GM12878 (cell line): ENCODE data around the gene UROC1. TPM values are rescaled to one million over a fixed set of nuclear protein-coding genes. Genes with fewer than 3 reads are reported as not detected.

ENCODE experiments used
- ATAC-seq: fragments of 200-7000 bp; cut with Tn5 transposase; 3 replicates; pipeline ENCODE4 v1.9.1; 2020; ENCODE audit warnings: mild to moderate bottlenecking, moderate library complexity
- BruUV-seq: library from RNA; stranded (reverse); fragments of 400-500 nt; replicated peaks from 2 replicates; lab custom pipeline; 2021; lab: Mats Ljungman, UMichigan
- CTCF ChIA-PET: fragments of 300-600 bp; sonication (Branson Sonifier 250); formaldehyde crosslinking; extraction: SDS; loops from one replicate; lab custom pipeline; 2021; ENCODE audit warnings: inconsistent platforms; lab: Yijun Ruan, JAX
- POLR2A ChIA-PET: fragments of 350-600 bp; formaldehyde crosslinking; extraction: SDS; loops from one replicate; lab custom pipeline; 2021; ENCODE audit warnings: inconsistent platforms; lab: Charles Lee
- RAD21 ChIA-PET: fragments of 300-600 bp; sonication (Branson Sonifier 250); formaldehyde crosslinking; loops from one replicate; lab custom pipeline; 2023; ENCODE audit warnings: antibody characterized with exemption; ENCODE audit not compliant: unreplicated experiment; lab: Charles Lee
- SMC1A ChIA-PET: fragments of 300-600 bp; sonication (Branson Sonifier 250); formaldehyde crosslinking; loops from one replicate; lab custom pipeline; 2023; ENCODE audit not compliant: unreplicated experiment, uncharacterized antibody; lab: Charles Lee
- DNase-seq: peaks from one replicate; pipeline ENCODE4 v3.0.0-alpha.2; 2011; ENCODE audit warnings: low read depth, low spot score
- FAIRE-seq: peaks from 3 replicates; lab custom pipeline; 2011; peaks lifted over from hg19 to GRCh38; lab: Jason Lieb, UNC
- H2AFZ ChIP-seq: 2 replicates; pipeline ENCODE4 v1.6.0; 2011; ENCODE audit warnings: low read depth, low read length, control low read depth; ENCODE audit not compliant: control insufficient read depth
- H3K27ac ChIP-seq: 2 replicates; pipeline ENCODE4 v1.5.1; 2011; ENCODE audit warnings: control low read depth; ENCODE audit not compliant: control insufficient read depth, insufficient read depth
- H3K27me3 ChIP-seq, 2 experiments: replicated peaks in 1 of 2; 2 replicates each; pipeline versions ENCODE4 v1.6.0 to v1.6.1; 2011; ENCODE audit warnings: low read length in 1 of 2; ENCODE audit not compliant: control insufficient read depth in 2 of 2, insufficient read depth in 2 of 2
- H3K36me3 ChIP-seq, 2 experiments: 2 replicates each; pipeline ENCODE4 v1.5.1; 2011; ENCODE audit warnings: low read length in 1 of 2; ENCODE audit not compliant: control insufficient read depth in 2 of 2, insufficient read depth in 2 of 2
- H3K4me1 ChIP-seq: 2 replicates; pipeline ENCODE4 v1.6.1; 2011; ENCODE audit warnings: mild to moderate bottlenecking, low read length, moderate library complexity, mixed read lengths; ENCODE audit not compliant: control insufficient read depth, insufficient read depth
- H3K4me2 ChIP-seq: 2 replicates; pipeline ENCODE4 v1.6.0; 2011; ENCODE audit warnings: control low read depth; ENCODE audit not compliant: control insufficient read depth, insufficient read depth
- H3K4me3 ChIP-seq: fragments of 200-600 bp; sonication (generic); 2 replicates; pipeline ENCODE4 v1.5.1; 2016
- H3K79me2 ChIP-seq: 2 replicates; pipeline ENCODE4 v1.6.0; 2011; ENCODE audit warnings: low read length; ENCODE audit not compliant: control insufficient read depth, insufficient read depth
- H3K9ac ChIP-seq: 2 replicates; pipeline ENCODE4 v1.8.0; 2011; ENCODE audit warnings: low read length, control low read depth, mixed read lengths; ENCODE audit not compliant: control insufficient read depth, insufficient read depth
- H3K9me3 ChIP-seq: replicated peaks from 3 replicates; pipeline ENCODE4 v1.5.1; 2011; ENCODE audit warnings: mild to moderate bottlenecking, low read length; ENCODE audit not compliant: control insufficient read depth, insufficient read depth
- H4K20me1 ChIP-seq: 2 replicates; pipeline ENCODE4 v1.6.0; 2011; ENCODE audit not compliant: control insufficient read depth, insufficient read depth
- ATF7 ChIP-seq: fragments of 450-650 bp; IDR thresholded peaks from 2 replicates; pipeline ENCODE4 v1.6.1; 2016; ENCODE audit warnings: low read depth, mild to moderate bottlenecking
- BCL3 ChIP-seq: IDR thresholded peaks from 2 replicates; pipeline ENCODE4 v1.6.1; 2011; ENCODE audit warnings: borderline replicate concordance, low read depth, mild to moderate bottlenecking, moderate library complexity, low read length; ENCODE audit not compliant: insufficient read depth, poor library complexity, severe bottlenecking
- BRCA1 ChIP-seq: IDR thresholded peaks from 2 replicates; pipeline ENCODE4 v1.6.1; 2011; ENCODE audit warnings: low read depth, low read length, improper control_type of control experiment
- GABPA ChIP-seq: IDR thresholded peaks from 2 replicates; pipeline ENCODE4 v1.6.1; 2014; ENCODE audit warnings: antibody characterized with exemption, low read depth, mild to moderate bottlenecking, inconsistent platforms
- HSF1 ChIP-seq: fragments of 150-350 bp; IDR thresholded peaks from 2 replicates; pipeline ENCODE4 v1.6.1; 2014; ENCODE audit warnings: mild to moderate bottlenecking, low read depth, low read length
- MEF2A ChIP-seq: IDR thresholded peaks from 2 replicates; pipeline ENCODE4 v1.6.1; 2011; ENCODE audit warnings: low read depth, mild to moderate bottlenecking, low read length, moderate library complexity; ENCODE audit not compliant: insufficient read depth
- MTA2 ChIP-seq: fragments of 450-650 bp; IDR thresholded peaks from 2 replicates; pipeline ENCODE4 v1.6.1; 2016; ENCODE audit warnings: low read depth, mild to moderate bottlenecking, moderate library complexity
- POU2F2 ChIP-seq: IDR thresholded peaks from 3 replicates; pipeline ENCODE4 v1.6.1; 2011; ENCODE audit warnings: low read depth, mild to moderate bottlenecking, low read length, borderline replicate concordance
- RAD51 ChIP-seq: fragments of 450-650 bp; IDR thresholded peaks from 2 replicates; pipeline ENCODE4 v1.6.1; 2016; ENCODE audit warnings: moderate library complexity, mild to moderate bottlenecking, inconsistent platforms
- RB1 ChIP-seq: fragments of 450-650 bp; formaldehyde crosslinking; IDR thresholded peaks from 2 replicates; pipeline ENCODE4 v1.6.1; 2017; ENCODE audit warnings: mild to moderate bottlenecking, borderline replicate concordance
- RBBP5 ChIP-seq: fragments of 200-600 bp; sonication (generic); conservative IDR thresholded peaks from 2 replicates; pipeline ENCODE4 v1.6.1; 2016
- RFX5 ChIP-seq: IDR thresholded peaks from 2 replicates; pipeline ENCODE4 v1.6.1; 2011; ENCODE audit warnings: low read depth, low read length, improper control_type of control experiment
- ZNF384 ChIP-seq: IDR thresholded peaks from 2 replicates; pipeline ENCODE4 v1.6.1; 2012; ENCODE audit warnings: low read depth, mild to moderate bottlenecking, low read length, improper control_type of control experiment, borderline replicate concordance
- WGBS: methylation state at CpG from one replicate; pipeline ENCODE4 v1.1.6; 2016; ENCODE audit warnings: low lambda C conversion rate; ENCODE audit not compliant: insufficient replicate concordance, insufficient coverage; ENCODE audit errors: missing lambda C conversion rate; 5-methylcytosine and 5-hydroxymethylcytosine counted together
- in situ Hi-C: fragments of 300-500 bp; cut with MboI; formaldehyde crosslinking; loops from 9 replicates; pipeline ENCODE4 v1.14.3; 2018; ENCODE audit warnings: mixed read lengths
- intact Hi-C: fragments of 100-400 bp; cut with micrococcal nuclease; formaldehyde crosslinking; loops from one replicate; pipeline ENCODE4 v1.14.2; 2022; ENCODE audit not compliant: unreplicated experiment
- polyA plus RNA-seq, 11 experiments: library from polyadenylated mRNA; depleted of rRNA in 4 of 11; unstranded in 6 of 11; stranded (reverse) in 5 of 11; fragments of >200 nt; fragmentation: Nextera tagmentation in 4 of 11; fragmentation: Illumina TruSeq in 1 of 11; extraction: Ambion mirVana in 4 of 11; extraction: Trizol in 1 of 11; gene quantifications; 1 replicate in 1 of 11; 2 replicates in 10 of 11; pipeline versions ENCODE4 v1.2.1 to v1.2.3, GENCODE V29; 2011 to 2016; ENCODE audit warnings: inconsistent platforms in 2 of 11, missing spikeins in 2 of 11, low read depth in 1 of 11
- total RNA-seq, 4 experiments: library from RNA; depleted of rRNA in 3 of 4; stranded (reverse); fragments of >200 nt in 3 of 4; fragmentation: Illumina TruSeq in 1 of 4; extraction: Trizol in 1 of 4; gene quantifications; 2 replicates each; pipeline versions ENCODE4 v1.2.1 to v1.2.3, GENCODE V29; 2013 to 2021

The UROC1 gene
- total and polyA plus RNA-seq, 10 of the 15 experiments (the other 5 are each of a cell fraction or from before 2014, with no cell fraction given): 0.04 TPM; not detected in 9

- DNase-seq (no peak), FAIRE-seq (no peak), ATAC-seq (no peak)
- CTCF ChIA-PET: no interaction called here
- Histone ChIP-seq H3K4me1 (no peaks in the 10 kb centered on the region), H3K27ac (no peak overlapping the region), H3K27me3 (no peaks in the 10 kb centered on the region), H3K9ac (no peak overlapping the region), H3K9me3 (no peaks in the 10 kb centered on the region), H2AFZ (no peak overlapping the region), H4K20me1 (no peaks in the 10 kb centered on the region), H3K4me2 (no peak overlapping the region), H3K79me2 (no peaks in the 10 kb centered on the region), H3K36me3 (no peaks in the 10 kb centered on the region), H3K4me3 (no peak overlapping the region)
- RAD21 ChIA-PET: no interaction called here
- BruUV-seq: no TSS peak
- intact Hi-C loops (no loop called here), in situ Hi-C loops (no loop called here)
- POLR2A ChIA-PET: no interaction called here
- SMC1A ChIA-PET: no interaction called here
- 19% methylated on average over 5 of the region's 5 CpGs for WGBS
- TF ChIP-seq POU2F2: no peak
- TF ChIP-seq ZNF384: no peak
- TF ChIP-seq RAD51: no peak
- no peak for TF ChIP-seq BRCA1
- no peak for TF ChIP-seq HSF1
- TF ChIP-seq RFX5: no peak
- TF ChIP-seq RBBP5: no peak
- TF ChIP-seq RB1: no peak
- TF ChIP-seq GABPA: no peak
- TF ChIP-seq MTA2: no peak
- TF ChIP-seq BCL3: no peak
- no peak for TF ChIP-seq ATF7
- no peak for TF ChIP-seq MEF2A
Measured at GRCh38 chr3:126528419-126528799, 10.8 kb upstream of the UROC1 start.
